ENCODE measurements around the gene ERBB3. TPM values are rescaled to one million over a fixed set of nuclear protein-coding genes. Genes with fewer than 3 reads are reported as not detected.

ERBB3 gene
- total RNA-seq, 1 experiment from 2014 or later = 170 TPM

DNA sequence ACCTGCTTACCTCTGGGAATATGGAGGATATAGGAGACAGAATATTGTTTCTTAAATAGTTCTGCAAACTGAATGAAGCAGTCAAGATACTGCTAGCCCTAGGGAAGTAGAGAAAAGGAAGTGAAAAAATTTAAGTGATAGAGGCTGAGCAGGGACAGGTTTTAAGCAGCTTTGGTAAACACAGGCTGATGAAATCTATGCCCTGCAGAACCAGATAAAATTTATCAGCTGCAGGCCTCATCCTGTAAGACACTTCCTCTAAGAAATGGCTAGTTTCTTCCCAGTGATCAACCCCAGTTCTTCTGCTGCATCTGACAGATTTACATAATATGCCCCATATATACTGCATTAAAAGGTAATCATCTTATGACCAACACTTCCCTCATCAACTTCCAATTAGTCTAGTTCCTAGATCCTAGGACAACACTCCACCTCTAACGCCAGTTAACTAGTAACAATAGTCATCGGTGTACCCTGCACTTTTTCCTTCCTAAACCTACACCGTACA is 46.8 kb downstream of the ERBB3 start:
- CTCF ChIA-PET = interaction anchor here (0.9 to 4.8 kb wide), 5 partner anchors 9 to 337 kb away, joined by 3 to 25 read pairs (median 4); partner anchors contain the start of genes MYL6, RNF41, SMARCC2 and ZC3H10
- peak overlapping the region; percentile 72 for H3K27ac Mint-ChIP-seq (ENCODE audit: unreplicated experiment)
- no peaks in the 10 kb centered on the region for H3K9me3 Mint-ChIP-seq (ENCODE audit: low read depth, unreplicated experiment)
- peaks cover 51% of the 10 kb centered on the region for H3K36me3 Mint-ChIP-seq (ENCODE audit: insufficient read depth, unreplicated experiment)
- BruUV-seq (replicated peaks) = no TSS peak
- no peak for DNase-seq
- TF ChIP-seq, protein P1, sequence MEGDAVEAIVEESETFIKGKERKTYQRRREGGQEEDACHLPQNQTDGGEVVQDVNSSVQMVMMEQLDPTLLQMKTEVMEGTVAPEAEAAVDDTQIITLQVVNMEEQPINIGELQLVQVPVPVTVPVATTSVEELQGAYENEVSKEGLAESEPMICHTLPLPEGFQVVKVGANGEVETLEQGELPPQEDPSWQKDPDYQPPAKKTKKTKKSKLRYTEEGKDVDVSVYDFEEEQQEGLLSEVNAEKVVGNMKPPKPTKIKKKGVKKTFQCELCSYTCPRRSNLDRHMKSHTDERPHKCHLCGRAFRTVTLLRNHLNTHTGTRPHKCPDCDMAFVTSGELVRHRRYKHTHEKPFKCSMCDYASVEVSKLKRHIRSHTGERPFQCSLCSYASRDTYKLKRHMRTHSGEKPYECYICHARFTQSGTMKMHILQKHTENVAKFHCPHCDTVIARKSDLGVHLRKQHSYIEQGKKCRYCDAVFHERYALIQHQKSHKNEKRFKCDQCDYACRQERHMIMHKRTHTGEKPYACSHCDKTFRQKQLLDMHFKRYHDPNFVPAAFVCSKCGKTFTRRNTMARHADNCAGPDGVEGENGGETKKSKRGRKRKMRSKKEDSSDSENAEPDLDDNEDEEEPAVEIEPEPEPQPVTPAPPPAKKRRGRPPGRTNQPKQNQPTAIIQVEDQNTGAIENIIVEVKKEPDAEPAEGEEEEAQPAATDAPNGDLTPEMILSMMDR (IDR thresholded peaks at IDR 0.05; ENCODE audit: unreplicated experiment) = no peak
- intact Hi-C loops (cut with micrococcal nuclease; ENCODE audit: unreplicated experiment) = loop anchor here (2.0 to 10.0 kb wide), 3 partner anchors 32 to 338 kb away; partner anchors contain the start of genes MYL6 and SPRYD4
- H3K4me3 Mint-ChIP-seq (ENCODE audit: low read depth, unreplicated experiment) = peak overlapping the region; percentile 98
- peaks cover 35% of the 10 kb centered on the region for H3K4me1 Mint-ChIP-seq (ENCODE audit: low read depth, unreplicated experiment)
- no peaks in the 10 kb centered on the region for H3K27me3 Mint-ChIP-seq (ENCODE audit: unreplicated experiment)

- DNase-seq = no peak
- peaks cover 35% of the 10 kb centered on the region for H3K4me1 Mint-ChIP-seq (ENCODE audit: low read depth, unreplicated experiment)
- BruUV-seq (replicated peaks) = no TSS peak
- peak overlapping the region; percentile 72 for H3K27ac Mint-ChIP-seq (ENCODE audit: unreplicated experiment)
- peaks cover 58% of the 10 kb centered on the region for H3K36me3 Mint-ChIP-seq (ENCODE audit: insufficient read depth, unreplicated experiment)
- TF ChIP-seq, protein P1 (IDR thresholded peaks at IDR 0.05; ENCODE audit: unreplicated experiment) = no peak
- peak overlapping the region; percentile 98 for H3K4me3 Mint-ChIP-seq (ENCODE audit: low read depth, unreplicated experiment)
- CTCF ChIA-PET = interaction anchor here (0.5 to 4.8 kb wide), 13 partner anchors 9 to 509 kb away, joined by 3 to 25 read pairs (median 5); partner anchors contain the start of genes ANKRD52, MYL6, MYL6B and RNF41
- no peaks in the 10 kb centered on the region for H3K9me3 Mint-ChIP-seq (ENCODE audit: low read depth, unreplicated experiment)
- intact Hi-C loops (cut with micrococcal nuclease; ENCODE audit: unreplicated experiment) = loop anchor here (2.0 to 10.0 kb wide), 3 partner anchors 31 to 337 kb away; partner anchors contain the start of genes MYL6 and SPRYD4
- no peaks in the 10 kb centered on the region for H3K27me3 Mint-ChIP-seq (ENCODE audit: unreplicated experiment)
Observed at GRCh38 chr12:56127485-56127887, 47.5 kb downstream of the ERBB3 start.

- peak within 1 kb of the TSS; percentile 72 for H3K27ac Mint-ChIP-seq (ENCODE audit: unreplicated experiment)
- intact Hi-C loops (cut with micrococcal nuclease; ENCODE audit: unreplicated experiment) = loop anchor here (2.0 to 10.0 kb wide), 3 partner anchors 31 to 337 kb away; partner anchors contain the start of genes MYL6 and SPRYD4
- H3K36me3 Mint-ChIP-seq (ENCODE audit: insufficient read depth, unreplicated experiment) = peaks cover 62% of the 10 kb centered on the region
- peaks cover 35% of the 10 kb centered on the region for H3K4me1 Mint-ChIP-seq (ENCODE audit: low read depth, unreplicated experiment)
- no peaks in the 10 kb centered on the region for H3K27me3 Mint-ChIP-seq (ENCODE audit: unreplicated experiment)
- TF ChIP-seq, protein P1 (IDR thresholded peaks at IDR 0.05; ENCODE audit: unreplicated experiment) = no peak
- peak within 1 kb of the TSS; percentile 98 for H3K4me3 Mint-ChIP-seq (ENCODE audit: low read depth, unreplicated experiment)
- CTCF ChIA-PET = interaction anchor here (0.5 to 4.8 kb wide), 13 partner anchors 9 to 508 kb away, joined by 3 to 25 read pairs (median 5); partner anchors contain the start of genes ANKRD52, MYL6, MYL6B and RNF41
- TSS peak; percentile 54 for BruUV-seq (replicated peaks)
- peak; percentile 99 for DNase-seq
- H3K9me3 Mint-ChIP-seq (ENCODE audit: low read depth, unreplicated experiment) = no peaks in the 10 kb centered on the region
Observed at GRCh38 chr12:56127888-56128669, 48.1 kb downstream of the ERBB3 start, which contains the start of gene ESYT1. ESYT1 (plus strand) TSS chr12:56128267; CDS start chr12:56128320, 53 bp downstream.

DNA sequence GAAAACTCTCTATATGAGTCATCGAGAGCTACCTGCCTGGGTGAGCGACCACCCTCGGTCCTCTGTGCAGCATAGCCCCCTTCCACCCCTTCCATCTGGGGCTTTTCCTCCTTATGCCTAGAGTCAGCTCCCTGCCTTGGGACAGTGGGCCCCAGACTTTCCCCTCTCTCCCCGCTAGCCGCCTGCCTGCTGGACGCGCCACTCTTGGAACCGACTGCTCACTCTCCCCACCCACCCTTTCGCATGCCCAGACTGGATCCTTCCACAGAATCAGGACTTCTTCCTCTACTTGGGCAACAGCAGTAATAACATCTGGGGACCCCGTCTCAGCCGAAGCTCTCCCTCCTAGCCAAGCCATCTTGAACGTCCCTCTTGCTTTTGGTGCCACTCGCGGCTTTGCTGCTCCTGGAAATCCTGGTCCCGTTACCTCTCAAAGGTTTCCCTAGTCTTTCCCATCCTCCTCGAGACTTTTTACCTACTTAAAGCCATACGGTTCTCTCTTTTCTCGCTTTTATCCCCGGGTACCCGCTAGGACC is 48.8 kb downstream of the ERBB3 start:
- intact Hi-C loops (cut with micrococcal nuclease; ENCODE audit: unreplicated experiment) = loop anchor here (10.0 kb wide), 1 partner anchor 336 kb away; the partner anchor contains the start of gene SPRYD4
- BruUV-seq (replicated peaks) = no TSS peak
- TF ChIP-seq, protein P1 (IDR thresholded peaks at IDR 0.05; ENCODE audit: unreplicated experiment) = no peak
- H3K4me3 Mint-ChIP-seq (ENCODE audit: low read depth, unreplicated experiment) = peak overlapping the region; percentile 98
- peaks cover 62% of the 10 kb centered on the region for H3K36me3 Mint-ChIP-seq (ENCODE audit: insufficient read depth, unreplicated experiment)
- no peak for DNase-seq
- H3K9me3 Mint-ChIP-seq (ENCODE audit: low read depth, unreplicated experiment) = no peaks in the 10 kb centered on the region
- CTCF ChIA-PET = interaction anchor here (0.6 to 4.8 kb wide), 11 partner anchors 10 to 1012 kb away, joined by 3 to 25 read pairs (median 4); partner anchors contain the start of genes ANKRD52, MYL6B, RNF41 and SMARCC2
- peaks cover 35% of the 10 kb centered on the region for H3K4me1 Mint-ChIP-seq (ENCODE audit: low read depth, unreplicated experiment)
- H3K27ac Mint-ChIP-seq (ENCODE audit: unreplicated experiment) = peak overlapping the region; percentile 72
- no peaks in the 10 kb centered on the region for H3K27me3 Mint-ChIP-seq (ENCODE audit: unreplicated experiment)
